ENCODE data around the gene SCAPER.

Gene SCAPER

DNA sequence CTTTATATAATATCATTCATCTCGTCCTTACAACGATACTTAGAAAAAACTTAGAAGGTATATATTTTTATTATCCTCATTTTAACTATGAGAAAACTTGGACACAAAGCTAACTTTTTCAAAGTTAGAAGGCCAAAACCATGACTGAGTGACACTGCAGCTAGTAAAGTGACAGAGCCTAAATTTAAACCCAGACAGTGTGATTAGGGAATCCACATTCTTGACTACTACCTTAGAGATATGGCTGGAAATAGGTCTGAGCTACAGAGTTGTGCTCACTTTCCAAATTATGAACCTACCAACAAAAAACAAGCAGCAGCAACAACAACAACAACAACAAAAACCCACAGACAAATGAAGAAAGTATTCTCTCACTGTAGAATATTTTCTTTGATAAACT is 236.2 kb downstream of the SCAPER start:
- DNase-seq, result no peak

DNA sequence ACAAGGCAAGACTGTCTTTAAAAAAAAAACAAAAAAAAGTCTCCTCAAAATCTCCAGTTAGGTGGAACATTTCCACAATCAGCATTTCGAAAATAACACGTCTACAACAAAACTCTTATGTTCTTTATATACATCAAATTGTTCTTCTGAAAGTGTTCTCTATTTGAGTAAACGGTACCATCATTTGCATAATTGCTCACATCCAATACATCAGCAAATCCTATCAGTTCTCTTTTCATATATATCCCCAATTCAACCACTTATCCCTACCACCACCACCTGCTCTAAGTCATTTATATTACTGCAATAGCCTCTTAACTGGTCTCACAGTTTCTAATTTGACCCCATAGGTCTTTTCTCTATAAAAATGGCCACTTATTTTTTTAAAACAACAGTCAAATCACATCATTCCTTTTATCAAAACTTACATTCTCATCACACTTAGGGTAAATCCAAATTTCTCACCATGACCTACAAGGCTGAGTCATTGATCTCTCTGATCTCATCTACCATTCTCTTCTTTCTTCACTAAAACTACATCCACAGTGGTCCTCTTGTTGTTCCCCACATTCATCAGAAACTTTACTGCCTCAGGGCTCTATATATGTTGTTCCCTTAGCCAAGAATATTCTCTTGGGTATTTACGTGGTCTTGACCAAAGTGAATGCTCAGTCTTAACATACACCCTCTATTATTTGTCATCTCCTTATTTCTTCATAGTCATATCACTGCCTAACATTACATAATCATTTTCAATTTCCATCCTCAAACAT is 237.0 kb downstream of the SCAPER start:
- DNase-seq, result no peak

DNA sequence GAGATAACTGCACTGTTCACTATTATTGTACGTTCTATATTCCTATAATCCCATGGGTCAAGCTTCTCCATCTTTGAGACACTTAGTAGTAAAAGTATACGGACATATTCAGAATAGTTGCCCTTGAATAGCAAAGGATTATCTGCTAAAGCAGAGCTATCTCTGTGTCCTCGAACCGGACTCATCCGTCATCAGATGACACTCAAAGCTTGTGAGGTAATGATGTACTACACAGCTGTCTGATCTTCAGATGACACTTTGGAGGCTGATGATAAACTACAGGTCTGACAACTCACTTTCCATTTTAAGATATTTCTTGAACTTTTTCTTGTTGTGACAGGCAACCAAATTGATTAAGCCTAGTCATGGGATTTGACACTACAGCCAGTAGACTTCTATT is 240.2 kb downstream of the SCAPER start:
- no peak for DNase-seq

DNA sequence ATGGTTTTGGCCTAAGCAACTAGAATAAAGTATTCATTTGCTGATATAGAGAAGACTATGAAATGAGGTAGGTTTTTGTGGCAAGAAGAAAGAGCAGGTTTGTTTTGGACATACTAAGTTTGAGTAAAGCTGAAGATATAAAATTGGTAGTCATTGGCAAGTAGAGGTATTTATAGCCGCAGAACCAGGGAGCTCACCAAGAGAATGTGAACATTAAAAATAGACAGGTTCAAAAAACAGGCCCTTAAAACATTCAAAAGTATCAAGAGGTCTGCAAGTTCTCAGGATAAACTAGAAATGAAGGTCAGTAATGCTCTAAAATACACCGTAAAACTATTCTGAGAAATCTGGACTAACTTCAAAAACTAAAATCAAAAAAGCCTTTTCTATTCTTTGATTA is 240.7 kb downstream of the SCAPER start:
- no peak for DNase-seq

DNA sequence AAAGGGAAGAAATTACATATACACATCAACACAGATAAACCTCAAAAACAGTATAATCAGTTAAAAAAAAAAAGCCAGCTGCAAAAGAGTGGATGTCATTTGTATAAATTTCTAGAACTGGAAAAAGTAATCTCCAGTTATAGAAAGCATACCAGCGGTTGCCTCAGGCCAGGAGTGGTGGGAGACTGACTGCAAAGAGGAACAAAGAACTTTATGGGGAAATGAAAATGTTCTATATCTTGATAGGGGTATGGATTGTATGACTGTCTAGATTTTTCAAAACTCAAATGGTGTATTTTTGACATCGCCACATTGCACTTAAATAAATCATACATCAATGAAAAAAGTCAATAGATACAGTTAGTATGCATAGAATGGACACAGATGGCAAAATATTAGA is 241.6 kb downstream of the SCAPER start:
- no peak for DNase-seq

DNA sequence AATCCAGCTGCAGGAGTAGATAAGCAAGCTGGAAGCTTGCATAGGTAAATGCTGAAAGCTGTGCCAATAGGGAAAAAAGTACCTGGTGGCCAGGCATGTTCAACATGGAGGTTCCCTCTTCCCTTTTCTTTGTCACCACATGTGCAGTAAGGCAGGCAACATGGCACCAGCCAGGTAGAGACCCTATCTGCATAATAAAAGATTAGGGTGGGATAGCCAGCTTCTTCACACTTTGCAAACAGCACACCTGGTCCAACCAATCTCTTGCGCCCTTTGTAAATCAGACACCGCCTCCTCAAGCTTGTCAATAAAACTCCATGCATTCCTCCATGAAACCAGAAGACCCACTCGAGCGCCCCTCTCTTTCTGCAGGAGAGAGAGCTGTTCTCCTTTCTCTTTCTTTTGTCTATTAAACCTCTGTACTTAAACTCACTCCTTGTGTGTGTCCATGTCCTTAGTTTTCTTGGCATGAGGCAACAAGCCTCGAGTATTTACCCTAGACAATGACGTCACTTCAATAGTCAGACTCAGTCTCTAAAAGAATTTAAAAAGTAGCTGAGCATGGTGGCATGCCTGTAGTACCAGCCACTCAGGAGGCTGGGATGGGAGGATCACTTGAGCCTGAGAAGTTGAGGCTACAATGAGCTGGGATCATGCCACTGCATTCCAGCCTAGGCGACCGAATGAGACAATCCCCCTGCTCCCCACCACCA is 256.3 kb downstream of the SCAPER start:
- DNase-seq, result no peak

DNA sequence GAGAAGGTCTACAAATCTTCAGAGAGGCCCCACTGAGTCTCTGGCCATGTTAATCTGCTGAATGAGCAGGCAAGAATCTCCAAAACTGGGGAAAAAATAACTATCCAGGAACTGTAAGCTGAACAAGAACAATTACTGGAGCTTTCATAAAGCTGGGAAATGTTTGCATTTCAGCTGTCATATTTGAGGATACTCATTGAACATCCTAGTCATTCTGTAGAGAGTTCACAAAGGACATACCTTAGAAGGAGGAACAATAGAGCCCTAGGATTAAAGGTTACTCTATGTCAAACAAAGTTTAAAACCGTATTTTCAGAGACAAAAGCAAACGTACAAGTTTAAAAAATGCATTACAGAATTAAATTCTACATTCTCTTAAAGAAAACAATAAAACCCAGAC is 257.5 kb downstream of the SCAPER start:
- no peak for DNase-seq

DNA sequence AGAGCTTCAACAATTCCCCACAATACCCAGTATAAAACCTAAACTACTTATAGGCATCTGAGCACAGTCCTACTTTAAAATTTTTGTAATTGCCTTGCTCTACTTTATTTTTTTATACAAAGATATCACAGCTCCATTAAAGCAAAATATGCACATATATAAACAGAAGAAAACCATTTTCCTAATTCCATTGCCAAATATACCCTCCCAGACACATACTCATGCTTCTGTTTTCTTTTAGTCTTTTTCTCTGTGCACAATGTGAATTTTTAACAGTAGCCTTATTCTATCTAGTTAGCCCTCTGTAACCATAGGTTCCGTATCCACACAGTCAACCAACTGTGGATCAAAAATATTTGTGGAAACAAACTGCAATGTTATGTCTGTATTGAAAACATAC is 260.5 kb downstream of the SCAPER start:
- no peak for DNase-seq

DNA sequence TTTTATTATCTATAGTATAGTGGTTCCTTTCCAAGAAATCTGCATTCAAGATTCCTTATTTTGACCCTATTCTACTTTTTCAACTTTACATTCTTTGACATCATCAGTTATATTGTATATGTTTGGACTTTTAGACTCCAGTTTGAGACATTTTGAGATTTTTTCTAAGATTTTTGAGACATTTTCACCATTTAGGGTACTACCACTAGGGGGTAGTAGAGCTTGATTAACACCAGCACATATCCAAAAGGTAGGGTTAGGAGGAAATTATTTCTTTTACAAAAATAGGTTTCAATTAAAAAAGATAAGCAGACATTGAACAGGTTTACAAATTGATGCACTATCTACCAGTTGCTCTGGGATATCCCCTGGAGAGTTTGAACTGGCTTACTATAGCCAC is 262.5 kb downstream of the SCAPER start:
- no peak for DNase-seq

DNA sequence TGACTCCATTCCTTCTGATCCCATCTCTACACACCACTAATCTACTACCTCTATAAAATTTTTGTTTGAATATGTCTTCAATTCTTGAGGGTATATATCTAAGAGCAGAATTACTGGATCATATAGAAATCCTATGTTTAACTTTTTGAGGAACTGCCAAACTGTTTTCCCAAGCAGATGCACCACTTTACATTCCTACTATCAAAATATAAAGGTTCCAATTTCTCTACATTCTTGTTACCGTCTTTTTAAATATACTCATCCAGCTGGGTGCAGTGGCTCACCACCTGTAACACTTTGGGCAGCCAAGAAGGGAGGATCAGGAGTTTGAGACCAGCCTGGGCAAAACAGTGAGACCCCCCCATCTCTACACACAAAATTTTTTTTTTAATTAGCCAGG is 268.0 kb downstream of the SCAPER start:
- no peak for DNase-seq

DNA sequence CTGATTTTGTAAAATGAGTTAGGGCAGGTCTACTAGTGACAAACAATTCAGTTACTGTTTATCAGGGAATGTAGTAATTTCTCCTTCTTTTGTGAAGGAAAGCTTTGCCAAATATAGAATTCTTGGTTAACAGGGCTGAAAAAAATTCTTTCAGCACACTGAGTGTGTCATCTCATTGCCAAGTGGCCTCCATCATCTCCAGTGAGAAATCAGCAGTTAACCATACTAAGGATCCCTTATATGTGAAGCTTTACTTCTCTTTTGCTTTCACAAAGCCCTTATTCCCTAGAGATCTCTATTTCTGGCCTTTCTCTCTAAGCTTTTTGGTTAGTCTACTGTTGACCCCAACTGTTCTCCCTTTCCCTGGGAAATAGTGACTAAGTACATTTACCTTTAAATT is 269.1 kb downstream of the SCAPER start:
- no peak for DNase-seq

DNA sequence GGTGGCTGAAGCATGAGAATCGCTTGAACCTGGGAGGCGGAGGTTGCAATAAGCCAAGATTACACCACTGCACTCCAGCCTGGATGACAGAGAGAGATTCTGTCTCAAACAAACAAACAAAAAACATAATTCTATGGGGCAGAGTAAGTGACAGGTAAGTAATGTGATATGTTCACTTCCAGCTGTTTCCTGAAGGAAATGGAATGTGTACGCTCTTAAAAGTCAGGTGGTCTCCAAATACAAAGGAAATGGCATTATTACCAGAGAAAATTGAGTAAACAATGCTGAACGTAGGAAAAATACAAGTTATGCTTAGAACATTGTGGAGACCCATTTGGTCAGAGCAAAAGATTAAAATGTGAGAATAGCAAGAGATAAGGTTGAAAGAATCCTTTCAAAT is 278.5 kb downstream of the SCAPER start:
- DNase-seq, result no peak

DNA sequence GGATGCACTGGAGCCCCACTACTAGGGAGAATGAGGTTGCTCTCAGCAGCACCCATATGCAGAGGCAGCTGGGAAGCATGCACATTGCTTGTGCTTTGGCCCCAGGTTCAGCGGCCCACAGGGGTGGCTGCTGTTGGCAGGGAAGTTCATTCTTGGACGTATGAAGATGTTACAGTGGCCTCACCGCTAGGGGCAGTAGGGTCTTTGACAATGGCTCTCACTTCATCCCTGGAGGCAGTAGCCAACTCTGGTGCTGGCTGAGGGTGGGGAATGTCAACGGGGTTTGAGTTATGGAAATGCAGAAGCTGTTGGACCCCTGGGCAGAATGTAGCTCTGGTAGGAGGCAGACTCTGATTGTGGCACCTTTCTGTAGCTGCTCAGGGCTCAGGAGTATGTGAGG is 279.9 kb downstream of the SCAPER start:
- no peak for DNase-seq

DNA sequence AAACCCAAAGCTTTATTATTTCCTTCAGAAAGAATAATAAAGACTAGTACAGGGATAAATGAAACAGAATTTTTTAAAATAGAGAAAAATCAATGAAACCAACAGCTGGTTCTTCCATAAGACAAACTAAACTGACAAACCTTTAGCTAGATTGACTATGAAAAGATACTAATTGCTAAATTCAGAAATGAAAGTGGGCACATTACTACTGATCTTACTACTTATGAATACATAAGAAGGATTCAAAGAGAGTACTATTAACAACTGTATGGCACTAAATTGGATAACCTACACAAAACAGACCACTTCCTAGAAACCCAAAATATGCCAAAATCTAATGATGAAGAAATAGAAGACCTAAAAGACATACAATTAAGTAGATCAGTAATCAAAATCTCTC is 290.4 kb downstream of the SCAPER start:
- no peak for DNase-seq

DNA sequence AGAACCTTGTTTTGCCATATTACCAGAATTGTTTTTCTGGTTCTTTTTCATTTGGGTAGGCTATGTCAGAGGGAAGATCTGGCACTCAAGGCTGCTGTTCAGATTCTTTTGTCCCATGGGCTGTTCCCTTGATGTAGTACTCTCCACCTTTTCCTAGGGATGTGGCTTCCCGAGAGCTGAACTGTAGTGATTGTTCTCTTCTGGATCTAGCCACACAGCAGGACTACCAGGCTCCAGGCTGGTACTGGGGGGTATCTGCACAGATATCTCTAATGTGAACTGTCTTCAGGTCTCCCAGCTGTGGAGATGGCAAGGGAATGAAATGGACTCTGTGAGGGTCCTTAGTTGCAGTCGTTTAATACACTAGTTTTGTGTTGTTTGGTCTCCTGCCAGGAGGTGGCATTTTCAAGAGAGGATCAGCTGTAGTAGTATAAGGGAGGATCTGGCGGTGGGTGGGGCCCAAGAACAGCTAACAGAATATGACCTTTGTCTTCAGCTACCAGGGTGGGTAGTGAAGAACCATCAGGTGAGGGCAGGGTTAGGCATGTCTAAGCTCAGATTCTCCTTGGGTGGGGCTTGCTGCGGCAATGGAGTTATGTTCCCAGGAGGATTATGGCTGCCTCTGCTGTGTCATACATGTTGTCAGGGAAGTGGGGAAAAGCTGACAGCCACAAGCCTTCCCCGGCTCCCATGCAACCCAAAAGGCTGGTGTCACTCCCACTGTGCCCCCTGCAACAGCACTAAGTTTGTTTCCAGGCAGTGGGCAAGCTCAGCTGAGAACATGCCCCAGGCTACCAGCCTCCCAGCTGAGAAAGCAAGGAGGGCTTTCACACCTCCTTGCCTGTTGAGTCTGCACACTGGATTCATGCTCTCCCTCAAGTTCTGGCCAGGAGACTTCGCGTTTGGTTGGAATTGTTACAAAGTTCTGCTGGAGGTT is 316.1 kb downstream of the SCAPER start:
- no peak for DNase-seq

DNA sequence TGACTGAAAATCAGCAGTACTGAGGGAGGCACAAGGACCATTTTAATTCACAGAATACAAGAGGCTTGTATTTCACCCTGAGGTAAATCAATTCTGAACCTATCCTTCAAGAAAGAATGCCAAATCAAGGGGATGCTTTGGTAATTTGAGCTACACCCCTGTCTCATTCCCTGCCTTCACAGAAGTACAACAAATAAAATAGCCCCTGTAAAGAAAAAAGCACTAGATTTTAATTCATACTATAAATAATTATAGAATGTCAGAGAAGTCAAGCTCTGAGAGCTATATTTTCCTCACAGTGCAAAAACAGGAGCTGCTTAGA is 319.6 kb downstream of the SCAPER start:
- no peak for DNase-seq

DNA sequence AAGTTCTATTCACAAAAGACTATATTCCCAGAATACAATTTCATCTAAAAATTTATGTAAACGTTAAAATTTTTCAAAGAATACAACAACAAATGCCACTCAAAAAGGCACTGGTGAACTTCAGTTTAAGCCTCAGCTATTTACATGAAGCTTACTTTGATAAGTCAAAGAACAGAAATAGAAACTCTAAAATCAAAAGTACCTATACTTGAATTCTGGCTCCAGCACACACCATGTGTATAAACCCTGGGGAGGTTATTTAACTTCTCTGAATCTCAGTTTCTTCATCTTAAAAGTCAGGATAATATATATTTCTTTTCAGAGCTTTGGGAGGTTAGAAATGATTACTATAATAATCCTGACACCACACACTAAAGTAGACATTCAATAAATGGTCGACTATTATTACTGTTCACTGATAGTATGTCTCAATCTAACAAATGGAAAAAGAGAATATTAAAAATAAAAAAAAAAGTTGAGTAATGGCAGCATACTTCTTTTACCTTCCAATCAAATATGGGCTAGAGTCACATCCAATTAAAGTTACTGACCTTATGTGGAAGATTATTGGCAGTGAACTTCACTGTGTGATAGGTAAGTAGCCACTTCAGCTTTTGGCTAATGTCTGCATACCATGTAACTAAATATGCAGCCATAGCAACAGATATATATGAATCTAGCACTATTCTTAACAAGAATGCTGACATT is 320.1 kb downstream of the SCAPER start:
- no peak for DNase-seq

DNA sequence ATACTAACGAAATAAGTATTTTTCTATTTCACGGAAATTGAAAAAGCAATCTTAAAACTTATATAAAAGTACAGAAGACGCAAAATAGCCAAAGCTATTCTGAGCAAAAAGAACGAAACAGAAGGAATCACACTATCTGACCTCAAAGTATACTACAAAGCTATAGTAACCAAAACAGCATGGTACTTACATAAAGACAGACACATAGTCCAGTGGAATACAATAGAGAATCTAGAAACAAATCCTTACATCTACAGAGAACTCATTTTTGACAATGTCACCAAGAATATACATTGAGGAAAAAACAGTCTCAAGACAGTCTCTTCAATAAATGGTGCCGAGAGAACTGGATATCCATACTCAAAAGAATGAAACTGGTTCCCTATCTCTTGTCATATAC is 322.6 kb downstream of the SCAPER start:
- DNase-seq, result no peak

DNA sequence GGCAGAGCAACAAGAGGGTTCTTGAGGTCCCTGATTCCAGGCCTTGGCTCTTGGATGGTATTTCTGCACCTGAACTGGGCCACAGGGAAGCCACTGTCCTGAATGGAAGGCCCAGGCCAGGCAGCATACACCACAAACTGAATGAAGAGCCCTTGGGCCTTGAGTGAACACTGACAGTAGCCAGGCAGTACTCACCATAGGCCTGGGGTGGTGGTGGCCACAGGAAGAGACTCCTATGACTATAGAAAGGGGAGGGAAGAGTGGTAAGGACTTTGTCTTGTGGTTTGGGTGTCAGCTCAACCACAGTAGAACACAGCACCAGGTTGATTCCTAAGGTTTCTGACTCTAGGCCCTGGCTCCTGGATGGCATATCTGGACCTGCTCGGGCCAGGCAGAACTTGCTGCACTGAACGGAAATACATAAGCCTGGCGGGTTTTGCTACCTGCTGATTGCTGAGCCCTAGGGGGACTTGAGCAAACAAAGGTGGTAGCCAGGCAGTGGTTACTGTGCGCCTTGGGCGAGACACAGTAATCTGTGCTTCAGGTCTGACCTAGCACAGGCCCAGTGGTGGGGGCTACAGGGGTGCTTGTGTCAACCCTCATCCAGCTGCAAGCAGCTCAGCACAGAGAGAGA is 327.1 kb downstream of the SCAPER start:
- no peak for DNase-seq

DNA sequence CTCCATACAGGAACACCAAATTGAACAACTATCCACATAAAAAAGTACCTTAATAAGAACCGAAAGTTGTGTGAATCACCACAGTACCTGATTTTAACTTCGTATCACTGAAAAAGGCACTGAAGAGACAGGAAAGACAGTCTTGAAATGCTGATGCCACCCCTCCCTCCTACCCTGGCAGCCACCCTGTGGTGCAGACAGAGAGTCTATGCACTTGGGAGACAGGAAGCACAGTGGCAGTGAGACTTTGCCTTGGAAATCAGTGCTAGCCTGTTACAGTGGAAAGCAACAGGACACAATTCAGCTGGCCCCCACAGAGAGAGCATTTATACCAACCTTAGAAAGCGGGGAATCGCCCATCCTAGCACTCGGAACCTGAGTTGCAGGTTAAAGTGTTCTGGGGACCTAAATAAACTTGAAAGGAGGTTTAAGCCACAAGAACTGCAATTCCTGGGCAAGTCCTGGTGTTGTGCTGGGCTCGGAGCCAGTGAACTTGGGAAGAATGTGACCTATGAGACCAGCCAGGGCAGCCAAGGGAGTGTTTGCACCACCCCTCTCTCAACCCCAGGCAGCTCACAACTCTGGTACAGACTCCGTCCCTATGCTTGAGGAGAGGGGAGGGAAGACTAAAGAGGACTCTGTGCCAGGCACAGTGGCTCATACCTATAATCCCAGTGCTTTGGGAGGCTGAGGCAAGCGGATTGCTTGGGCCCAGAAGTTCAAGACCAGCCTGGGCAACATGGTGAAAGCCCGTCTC is 328.4 kb downstream of the SCAPER start:
- peak; percentile 28 for DNase-seq

DNA sequence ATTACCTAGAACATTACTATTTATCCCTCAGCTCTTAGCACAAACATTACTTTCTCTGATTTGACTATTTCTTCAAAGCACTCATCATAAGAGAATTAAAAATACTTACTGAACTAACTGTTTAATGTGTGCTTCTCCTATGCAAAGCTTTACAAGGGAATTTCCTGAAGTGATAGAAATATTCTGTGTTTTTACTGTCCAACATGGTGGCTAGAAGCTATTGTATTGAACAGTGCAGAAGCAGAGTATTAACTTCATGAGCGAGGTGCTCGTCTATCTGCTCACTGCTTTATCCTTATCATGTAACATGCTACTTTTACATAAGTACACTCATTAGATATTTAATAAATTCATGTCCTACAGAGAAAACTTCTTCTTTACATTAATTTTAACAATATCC is 329.5 kb downstream of the SCAPER start:
- no peak for DNase-seq

DNA sequence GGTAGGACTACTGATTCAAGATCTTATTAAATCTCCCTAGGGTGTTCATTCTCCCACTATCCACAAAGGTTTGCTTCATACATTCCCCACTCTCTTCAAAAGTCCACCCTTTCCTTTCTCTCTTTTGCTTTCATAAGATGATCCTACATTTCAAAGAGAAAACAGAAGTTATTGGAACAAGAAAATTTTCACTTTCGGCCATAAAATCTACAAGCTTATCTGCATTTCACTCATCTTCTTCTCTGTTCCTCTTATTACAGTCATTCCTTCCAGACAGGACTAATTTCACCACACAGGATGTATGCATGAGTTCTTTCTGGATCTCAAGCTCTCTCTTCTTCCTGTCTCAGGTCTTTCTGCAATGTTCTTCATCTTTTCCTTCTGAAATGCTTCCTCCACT is 329.9 kb downstream of the SCAPER start:
- DNase-seq, result no peak
